ENCODE data around the gene INTS4. TPM values are rescaled to one million over a fixed set of nuclear protein-coding genes. Genes with fewer than 3 reads are reported as not detected.
"Not testable (repeated sequence)": the region's sequence is repeated elsewhere in the genome, so short reads cannot be mapped to it uniquely, and the experiment has no call there.

Gene INTS4, protein sequence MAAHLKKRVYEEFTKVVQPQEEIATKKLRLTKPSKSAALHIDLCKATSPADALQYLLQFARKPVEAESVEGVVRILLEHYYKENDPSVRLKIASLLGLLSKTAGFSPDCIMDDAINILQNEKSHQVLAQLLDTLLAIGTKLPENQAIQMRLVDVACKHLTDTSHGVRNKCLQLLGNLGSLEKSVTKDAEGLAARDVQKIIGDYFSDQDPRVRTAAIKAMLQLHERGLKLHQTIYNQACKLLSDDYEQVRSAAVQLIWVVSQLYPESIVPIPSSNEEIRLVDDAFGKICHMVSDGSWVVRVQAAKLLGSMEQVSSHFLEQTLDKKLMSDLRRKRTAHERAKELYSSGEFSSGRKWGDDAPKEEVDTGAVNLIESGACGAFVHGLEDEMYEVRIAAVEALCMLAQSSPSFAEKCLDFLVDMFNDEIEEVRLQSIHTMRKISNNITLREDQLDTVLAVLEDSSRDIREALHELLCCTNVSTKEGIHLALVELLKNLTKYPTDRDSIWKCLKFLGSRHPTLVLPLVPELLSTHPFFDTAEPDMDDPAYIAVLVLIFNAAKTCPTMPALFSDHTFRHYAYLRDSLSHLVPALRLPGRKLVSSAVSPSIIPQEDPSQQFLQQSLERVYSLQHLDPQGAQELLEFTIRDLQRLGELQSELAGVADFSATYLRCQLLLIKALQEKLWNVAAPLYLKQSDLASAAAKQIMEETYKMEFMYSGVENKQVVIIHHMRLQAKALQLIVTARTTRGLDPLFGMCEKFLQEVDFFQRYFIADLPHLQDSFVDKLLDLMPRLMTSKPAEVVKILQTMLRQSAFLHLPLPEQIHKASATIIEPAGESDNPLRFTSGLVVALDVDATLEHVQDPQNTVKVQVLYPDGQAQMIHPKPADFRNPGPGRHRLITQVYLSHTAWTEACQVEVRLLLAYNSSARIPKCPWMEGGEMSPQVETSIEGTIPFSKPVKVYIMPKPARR
- 16.8 and 18.9 TPM in 2 replicates for polyA plus RNA-seq (2011; rRNA removed)
- polyA minus RNA-seq (2011; rRNA and poly(A)+ RNA removed) = 22.0 and 34.5 TPM in 2 replicates

DNA sequence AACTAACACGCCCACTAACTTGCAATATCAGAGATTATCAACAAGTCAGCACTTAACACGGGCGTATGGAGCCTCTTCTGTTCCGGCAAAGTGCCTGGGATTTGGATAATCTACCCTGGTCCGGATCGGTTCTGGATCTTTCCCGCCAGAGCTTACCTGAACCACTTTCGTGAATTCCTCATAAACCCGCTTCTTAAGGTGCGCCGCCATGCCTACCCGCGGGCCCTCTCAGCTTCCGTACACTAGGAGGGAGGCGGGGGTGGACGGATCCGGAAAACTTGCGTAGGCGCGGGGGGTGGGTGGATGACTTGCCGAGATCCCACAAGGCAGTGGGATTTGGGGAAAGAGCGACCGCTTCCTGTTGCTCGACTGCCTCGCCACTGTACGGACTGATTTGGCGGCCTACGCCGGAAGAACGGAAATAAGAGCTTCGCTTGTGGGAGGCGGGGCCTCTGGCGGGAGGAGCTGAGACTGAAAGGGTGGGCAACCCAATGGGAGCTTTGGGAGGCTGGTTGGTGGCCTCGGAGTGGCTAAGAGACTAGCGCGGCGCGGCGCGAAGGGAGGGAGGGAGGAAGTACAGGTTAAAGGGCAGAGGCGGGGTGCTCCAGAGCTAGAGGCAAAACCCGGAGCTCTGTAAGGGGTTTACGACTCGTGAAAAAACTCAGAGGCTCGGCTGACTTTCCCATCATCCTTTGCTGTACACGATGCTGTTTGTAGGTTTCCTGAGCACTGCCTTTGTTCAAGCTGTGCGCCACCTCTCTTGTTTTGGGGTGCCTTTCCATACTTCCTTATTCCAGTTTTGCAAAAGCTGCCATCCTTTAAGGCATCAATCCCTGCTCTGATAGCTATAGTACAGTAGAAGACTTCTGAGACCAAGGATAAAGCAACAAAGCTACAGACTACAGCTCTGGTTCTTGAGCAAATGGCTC, at the start of gene INTS4:
TSS of gene INTS4 (minus strand) at position 235 of the 929 bp plus-strand sequence. CDS start at position 210, 25 bp downstream.
- TF ChIP-seq, protein P1, sequence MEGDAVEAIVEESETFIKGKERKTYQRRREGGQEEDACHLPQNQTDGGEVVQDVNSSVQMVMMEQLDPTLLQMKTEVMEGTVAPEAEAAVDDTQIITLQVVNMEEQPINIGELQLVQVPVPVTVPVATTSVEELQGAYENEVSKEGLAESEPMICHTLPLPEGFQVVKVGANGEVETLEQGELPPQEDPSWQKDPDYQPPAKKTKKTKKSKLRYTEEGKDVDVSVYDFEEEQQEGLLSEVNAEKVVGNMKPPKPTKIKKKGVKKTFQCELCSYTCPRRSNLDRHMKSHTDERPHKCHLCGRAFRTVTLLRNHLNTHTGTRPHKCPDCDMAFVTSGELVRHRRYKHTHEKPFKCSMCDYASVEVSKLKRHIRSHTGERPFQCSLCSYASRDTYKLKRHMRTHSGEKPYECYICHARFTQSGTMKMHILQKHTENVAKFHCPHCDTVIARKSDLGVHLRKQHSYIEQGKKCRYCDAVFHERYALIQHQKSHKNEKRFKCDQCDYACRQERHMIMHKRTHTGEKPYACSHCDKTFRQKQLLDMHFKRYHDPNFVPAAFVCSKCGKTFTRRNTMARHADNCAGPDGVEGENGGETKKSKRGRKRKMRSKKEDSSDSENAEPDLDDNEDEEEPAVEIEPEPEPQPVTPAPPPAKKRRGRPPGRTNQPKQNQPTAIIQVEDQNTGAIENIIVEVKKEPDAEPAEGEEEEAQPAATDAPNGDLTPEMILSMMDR (IDR thresholded peaks at IDR 0.05; ENCODE audit: insufficient read depth, low read depth, low read length) = no peak
- ChIA-PET CTCF (interaction anchor here (0.5 to 1.7 kb wide), 7 partner anchors 9 to 175 kb away, joined by 3 to 11 read pairs (median 4); partner anchors contain the start of gene NDUFC2), POLR2A (interaction anchor here (0.7 to 1.0 kb wide), 4 partner anchors 10 to 194 kb away, joined by 3 to 4 read pairs (median 4); partner anchors contain the start of genes KCTD21 and USP35)

GRCh38 chr11:78041843-78042440, 47.5 kb upstream of the INTS4 start:
- CTCF ChIA-PET = no interaction called here
- POLR2A ChIA-PET = no interaction called here

More for the DNA sequence above, at the start of gene INTS4:
- H3K36me3 ChIP-seq (ENCODE audit: control insufficient read depth, insufficient read depth, low read length) = peaks cover 6% of the 10 kb centered on the region
- peak; percentile 100 for DNase-seq (ENCODE audit: low read depth)
- H3K4me3 ChIP-seq (ENCODE audit: low read depth, low read length) = peak within 1 kb of the TSS; percentile 53
- no peaks in the 10 kb centered on the region for H3K27me3 ChIP-seq (ENCODE audit: control insufficient read depth, insufficient read depth, low read length)

DNA sequence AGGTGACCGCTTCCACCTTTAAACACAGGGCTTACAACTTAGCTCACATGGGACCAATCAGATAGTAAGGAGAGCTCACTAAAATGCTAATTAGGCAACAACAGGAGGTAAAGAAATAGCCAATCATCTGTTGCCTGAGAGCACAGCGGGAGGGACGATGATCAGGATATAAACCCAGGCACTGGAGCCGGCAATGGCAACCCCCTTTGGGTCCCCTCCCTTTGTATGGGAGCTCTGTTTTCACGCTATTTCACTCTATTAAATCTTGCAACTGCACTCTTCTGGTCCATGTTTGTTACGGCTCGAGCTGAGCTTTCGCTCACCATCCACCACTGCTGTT, 46.9 kb upstream of the INTS4 start:
- H3K4me3 ChIP-seq (ENCODE audit: low read depth, low read length); CTCF ChIA-PET; POLR2A ChIA-PET; DNase-seq (ENCODE audit: low read depth); H3K36me3 ChIP-seq (ENCODE audit: control insufficient read depth, insufficient read depth, low read length); H3K27me3 ChIP-seq (ENCODE audit: control insufficient read depth, insufficient read depth, low read length): not testable (repeated sequence)

More at GRCh38 chr11:78041843-78042440, 47.5 kb upstream of the INTS4 start:
- Histone ChIP-seq H3K36me3 (ENCODE audit: control insufficient read depth, insufficient read depth, low read length) (no peaks in the 10 kb centered on the region), H3K27me3 (ENCODE audit: control insufficient read depth, insufficient read depth, low read length) (no peaks in the 10 kb centered on the region), H3K4me3 (ENCODE audit: low read depth, low read length) (no peak overlapping the region)
- DNase-seq (ENCODE audit: low read depth) = no peak
- TF ChIP-seq, protein P1 (IDR thresholded peaks at IDR 0.05; ENCODE audit: insufficient read depth, low read depth, low read length) = no peak

GRCh38 chr11:78040691-78041379, 46.4 kb upstream of the INTS4 start:
- no peak for DNase-seq (ENCODE audit: low read depth)
- POLR2A ChIA-PET = no interaction called here
- H3K27me3 ChIP-seq (ENCODE audit: control insufficient read depth, insufficient read depth, low read length) = no peaks in the 10 kb centered on the region
- no peaks in the 10 kb centered on the region for H3K36me3 ChIP-seq (ENCODE audit: control insufficient read depth, insufficient read depth, low read length)
- CTCF ChIA-PET = no interaction called here
- TF ChIP-seq, protein P1 (IDR thresholded peaks at IDR 0.05; ENCODE audit: insufficient read depth, low read depth, low read length) = no peak
- no peak overlapping the region for H3K4me3 ChIP-seq (ENCODE audit: low read depth, low read length)

Data from BJ (cell line).